WTC11 (cell line): Measurements from ENCODE around the gene LRRFIP2. TPM values are rescaled to one million over a fixed set of nuclear protein-coding genes. Genes with fewer than 3 reads are reported as not detected.

Experiments used
- ATAC-seq: fragments of 200-7000 bp; cut with Tn5 transposase; 2 replicates; pipeline ENCODE4 v1.10.0; 2021; ENCODE audit warnings: mild to moderate bottlenecking, moderate library complexity
- CTCF ChIA-PET: fragments of 300-600 bp; sonication (Branson Sonifier 250); formaldehyde crosslinking; loops from one replicate; lab custom pipeline; 2021; ENCODE audit warnings: antibody characterized with exemption; lab: Charles Lee
- POLR2A ChIA-PET: fragments of 350-600 bp; sonication (Branson Sonifier 250); formaldehyde crosslinking; loops from one replicate; lab custom pipeline; 2021; ENCODE audit warnings: antibody characterized with exemption; lab: Charles Lee
- DNase-seq: peaks from one replicate; pipeline ENCODE4 v3.0.0; 2021; ENCODE audit warnings: low spot score
- H3K27ac Mint-ChIP-seq: 2 replicates; pipeline ENCODE4 v1.8.0; 2021; ENCODE audit warnings: mixed read lengths
- H3K27me3 Mint-ChIP-seq: 2 replicates; pipeline ENCODE4 v1.8.0; 2021; ENCODE audit warnings: low read depth, mild to moderate bottlenecking, moderate library complexity, mixed read lengths
- H3K36me3 Mint-ChIP-seq: 2 replicates; pipeline ENCODE4 v1.8.0; 2021; ENCODE audit warnings: mixed read lengths
- H3K4me1 Mint-ChIP-seq: 2 replicates; pipeline ENCODE4 v1.8.0; 2022; ENCODE audit warnings: mixed read lengths
- H3K4me3 Mint-ChIP-seq: 2 replicates; pipeline ENCODE4 v1.8.0; 2021; ENCODE audit warnings: mild to moderate bottlenecking, moderate library complexity, mixed read lengths
- H3K9me3 Mint-ChIP-seq: 2 replicates; pipeline ENCODE4 v1.8.0; 2021; ENCODE audit warnings: mixed read lengths
- ATF1 ChIP-seq: sonication (generic); formaldehyde crosslinking; IDR thresholded peaks from 2 replicates; pipeline ENCODE4 v1.8.1; 2023; ENCODE audit warnings: mild to moderate bottlenecking, moderate library complexity, missing genetic modification reagents
- CTCF ChIP-seq: fragments of 200-600 bp; IDR thresholded peaks from 2 replicates; pipeline ENCODE4 v1.8.0; 2022; ENCODE audit warnings: antibody characterized with exemption
- E2F1 ChIP-seq: sonication (generic); formaldehyde crosslinking; IDR thresholded peaks from 2 replicates; pipeline ENCODE4 v1.8.0; 2022; ENCODE audit warnings: mild to moderate bottlenecking, missing genetic modification reagents
- ERG ChIP-seq: fragments of 250-450 bp; sonication (Bioruptor Pico); IDR thresholded peaks from 2 replicates; pipeline ENCODE4 v1.8.0; 2021; ENCODE audit warnings: mild to moderate bottlenecking
- FOXK1 ChIP-seq: sonication (generic); formaldehyde crosslinking; IDR thresholded peaks from 2 replicates; pipeline ENCODE4 v1.8.0; 2022; ENCODE audit warnings: mild to moderate bottlenecking, moderate library complexity, missing genetic modification reagents
- FOXP1 ChIP-seq: sonication (generic); formaldehyde crosslinking; IDR thresholded peaks from 2 replicates; pipeline ENCODE4 v1.8.0; 2022; ENCODE audit warnings: missing genetic modification reagents, mild to moderate bottlenecking, moderate library complexity, borderline replicate concordance
- GABPB1 ChIP-seq: sonication (generic); formaldehyde crosslinking; IDR thresholded peaks from 2 replicates; pipeline ENCODE4 v1.8.1; 2023; ENCODE audit warnings: mild to moderate bottlenecking, missing genetic modification reagents
- GTF2I ChIP-seq: fragments of 250-450 bp; sonication (Bioruptor Pico); conservative IDR thresholded peaks from 2 replicates; pipeline ENCODE4 v1.4.0; 2021; ENCODE audit warnings: mild to moderate bottlenecking
- JAZF1 ChIP-seq: fragments of 250-450 bp; sonication (Bioruptor Pico); IDR thresholded peaks from 2 replicates; pipeline ENCODE4 v1.9.0; 2021; ENCODE audit warnings: moderate library complexity, mild to moderate bottlenecking, inconsistent platforms
- JUN ChIP-seq: sonication (generic); formaldehyde crosslinking; IDR thresholded peaks from 2 replicates; pipeline ENCODE4 v1.8.0; 2023; ENCODE audit warnings: mild to moderate bottlenecking, missing genetic modification reagents
- NFE2L1 ChIP-seq: sonication (generic); formaldehyde crosslinking; IDR thresholded peaks from 2 replicates; pipeline ENCODE4 v1.8.1; 2023; ENCODE audit warnings: missing genetic modification reagents
- NFYB ChIP-seq: sonication (generic); formaldehyde crosslinking; conservative IDR thresholded peaks from 2 replicates; pipeline ENCODE4 v1.8.0; 2022; ENCODE audit warnings: low read depth, missing genetic modification reagents
- NR1H2 ChIP-seq: sonication (generic); formaldehyde crosslinking; IDR thresholded peaks from 2 replicates; pipeline ENCODE4 v1.9.0; 2021; ENCODE audit warnings: mild to moderate bottlenecking, moderate library complexity, missing genetic modification reagents
- SMAD3 ChIP-seq: sonication (generic); formaldehyde crosslinking; IDR thresholded peaks from 2 replicates; pipeline ENCODE4 v1.8.0; 2022; ENCODE audit warnings: missing genetic modification reagents, mild to moderate bottlenecking, borderline replicate concordance
- SOX15 ChIP-seq: fragments of 250-450 bp; sonication (Bioruptor Pico); IDR thresholded peaks from 2 replicates; pipeline ENCODE4 v1.9.0; 2021; ENCODE audit warnings: mild to moderate bottlenecking
- SP1 ChIP-seq: sonication (generic); formaldehyde crosslinking; conservative IDR thresholded peaks from 2 replicates; pipeline ENCODE4 v1.8.1; 2022; ENCODE audit warnings: missing genetic modification reagents
- STAT6 ChIP-seq: sonication (generic); formaldehyde crosslinking; conservative IDR thresholded peaks from 2 replicates; pipeline ENCODE4 v1.8.1; 2023; ENCODE audit warnings: mild to moderate bottlenecking, low read depth, missing genetic modification reagents, moderate library complexity
- TCF7 ChIP-seq: sonication (generic); formaldehyde crosslinking; IDR thresholded peaks from 2 replicates; pipeline ENCODE4 v1.8.0; 2022; ENCODE audit warnings: mild to moderate bottlenecking, low read depth, missing genetic modification reagents, moderate library complexity
- USF2 ChIP-seq: sonication (generic); formaldehyde crosslinking; IDR thresholded peaks from 2 replicates; pipeline ENCODE4 v1.8.1; 2023; ENCODE audit warnings: mild to moderate bottlenecking, missing genetic modification reagents, moderate library complexity
- ZBTB21 ChIP-seq: sonication (generic); formaldehyde crosslinking; IDR thresholded peaks from 2 replicates; pipeline ENCODE4 v1.8.1; 2023; ENCODE audit warnings: mild to moderate bottlenecking, missing genetic modification reagents, borderline replicate concordance
- ZNF121 ChIP-seq: sonication (generic); formaldehyde crosslinking; IDR thresholded peaks from 2 replicates; pipeline ENCODE4 v1.8.0; 2023; ENCODE audit warnings: missing genetic modification reagents
- ZNF138 ChIP-seq: sonication (generic); formaldehyde crosslinking; conservative IDR thresholded peaks from 2 replicates; pipeline ENCODE4 v1.8.1; 2022; ENCODE audit warnings: mild to moderate bottlenecking, moderate library complexity, missing genetic modification reagents
- ZNF219 ChIP-seq: sonication (generic); formaldehyde crosslinking; IDR thresholded peaks from 2 replicates; pipeline ENCODE4 v1.8.0; 2023; ENCODE audit warnings: missing genetic modification reagents, mild to moderate bottlenecking, borderline replicate concordance
- ZNF317 ChIP-seq: sonication (generic); formaldehyde crosslinking; IDR thresholded peaks from 2 replicates; pipeline ENCODE4 v1.8.1; 2023; ENCODE audit warnings: low read depth, mild to moderate bottlenecking, moderate library complexity, missing genetic modification reagents, borderline replicate concordance
- ZNF416 ChIP-seq: fragments of 250-450 bp; sonication (Bioruptor Pico); IDR thresholded peaks from 2 replicates; pipeline ENCODE4 v1.9.0; 2021; ENCODE audit warnings: mild to moderate bottlenecking, inconsistent platforms
- ZNF423 ChIP-seq: fragments of 250-450 bp; sonication (Bioruptor Pico); IDR thresholded peaks from 2 replicates; pipeline ENCODE4 v2.1.2; 2022; ENCODE audit warnings: mild to moderate bottlenecking, moderate library complexity
- total RNA-seq: library from RNA; stranded (reverse); gene quantifications from 3 replicates; pipeline ENCODE4 v1.2.3, GENCODE V29; 2021

Gene LRRFIP2
- total RNA-seq, 1 experiment from 2014 or later = 23.7 TPM

GRCh38 chr3:37094636-37095035 lies 79.7 kb downstream of the LRRFIP2 start (continued):
- TF ChIP-seq SMAD3 (CRISPR knock-in tag) = no peak
- TF ChIP-seq GABPB1 = no peak
- TF ChIP-seq JAZF1 (CRISPR knock-in tag) = no peak

GRCh38 chr3:37093481-37093880 lies 80.9 kb downstream of the LRRFIP2 start:
- no peak for DNase-seq
- POLR2A ChIA-PET = no interaction called here
- CTCF ChIA-PET = no interaction called here
- peaks cover 4% of the 10 kb centered on the region for H3K4me1 Mint-ChIP-seq
- no peak for TF ChIP-seq GTF2I (CRISPR knock-in tag)
- TF ChIP-seq JUN = no peak
- no peak for TF ChIP-seq ERG (CRISPR knock-in tag)
- no peak for TF ChIP-seq USF2
- no peak for TF ChIP-seq NFYB
- no peak for TF ChIP-seq ZNF416 (CRISPR knock-in tag)
- TF ChIP-seq SP1 (CRISPR knock-in tag) = no peak
- TF ChIP-seq ZNF423 (CRISPR knock-in tag) = no peak
- no peak for TF ChIP-seq NR1H2 (CRISPR knock-in tag)
- no peak for TF ChIP-seq E2F1
- no peak for TF ChIP-seq ZNF121 (CRISPR knock-in tag)
- no peak for TF ChIP-seq TCF7
- no peak for TF ChIP-seq ZNF317
- TF ChIP-seq STAT6 (CRISPR knock-in tag) = no peak
- no peak for TF ChIP-seq ATF1 (CRISPR knock-in tag)
- TF ChIP-seq FOXK1 (CRISPR knock-in tag) = no peak
- no peak for TF ChIP-seq GABPB1
- TF ChIP-seq ZNF219 (CRISPR knock-in tag) = no peak
- TF ChIP-seq, all 79 proteins: peak for 0
- H3K36me3 Mint-ChIP-seq = no peaks in the 10 kb centered on the region
- H3K4me3 Mint-ChIP-seq = no peak overlapping the region
- H3K27me3 Mint-ChIP-seq = no peaks in the 10 kb centered on the region
- no peak for ATAC-seq
- no peaks in the 10 kb centered on the region for H3K9me3 Mint-ChIP-seq
- H3K27ac Mint-ChIP-seq = peak overlapping the region; percentile 16; the same call in 1 of the 2 replicates

GRCh38 chr3:37092484-37092883 lies 81.9 kb downstream of the LRRFIP2 start:
- ATAC-seq = no peak
- DNase-seq = no peak
- Mint-ChIP-seq H3K4me1 (peaks cover 4% of the 10 kb centered on the region), H3K9me3 (no peaks in the 10 kb centered on the region)
- TF ChIP-seq FOXP1 (CRISPR knock-in tag) = no peak
- TF ChIP-seq TCF7 = no peak
- TF ChIP-seq ZBTB21 = no peak
- TF ChIP-seq NFE2L1 (CRISPR knock-in tag) = no peak
- no peak for TF ChIP-seq CTCF
- TF ChIP-seq ZNF138 (CRISPR knock-in tag) = no peak
- no peak for TF ChIP-seq SOX15 (CRISPR knock-in tag)
- TF ChIP-seq, all 79 proteins: peak for 0
- Mint-ChIP-seq H3K4me3 (no peak overlapping the region), H3K27me3 (no peaks in the 10 kb centered on the region), H3K36me3 (no peaks in the 10 kb centered on the region), H3K27ac (no peak overlapping the region)
- POLR2A ChIA-PET = no interaction called here
- CTCF ChIA-PET = no interaction called here
